A549 (cell line): ENCODE results near the gene ARID1B. TPM values are rescaled to one million over a fixed set of nuclear protein-coding genes. Genes with fewer than 3 reads are reported as not detected.

ENCODE experiments used
- ATAC-seq, 2 experiments: fragments of 200-7000 bp in 1 of 2; fragments of >200 bp in 1 of 2; cut with Nextera tagmentation in 1 of 2; cut with Tn5 transposase in 1 of 2; 3 replicates each; pipeline versions ENCODE4 v1.8.0 to v1.9.1; 2018 to 2020; ENCODE audit warnings: mild to moderate bottlenecking in 1 of 2, moderate library complexity in 1 of 2
- CTCF ChIA-PET: fragments of 300-600 bp; sonication (Branson Sonifier 250); formaldehyde crosslinking; extraction: SDS; loops from one replicate; lab custom pipeline; 2021; ENCODE audit warnings: antibody characterized with exemption, inconsistent platforms; lab: Yijun Ruan, JAX
- POLR2A ChIA-PET: fragments of 350-600 bp; formaldehyde crosslinking; extraction: SDS; loops from one replicate; lab custom pipeline; 2021; ENCODE audit warnings: antibody characterized with exemption, inconsistent platforms; lab: Yijun Ruan, JAX
- DNase-seq, 2 experiments: peaks; one replicate each; pipeline versions ENCODE4 v3.0.0 to v3.0.0-alpha.2; 2011 to 2016; ENCODE audit warnings: low read depth in 1 of 2, low spot score in 1 of 2
- FAIRE-seq: peaks from 2 replicates; lab custom pipeline; 2011; peaks lifted over from hg19 to GRCh38; lab: Jason Lieb, UNC
- H3K27ac ChIP-seq, 2 experiments: fragments of >200 bp; sonication (Bioruptor Twin); formaldehyde crosslinking; 3 replicates each; pipeline ENCODE4 v1.5.1; 2016 to 2017
- H3K4me1 ChIP-seq: fragments of >200 bp; sonication (Bioruptor Twin); formaldehyde crosslinking; 3 replicates; pipeline ENCODE4 v1.6.1; 2016
- H3K4me2 ChIP-seq: fragments of >200 bp; sonication (Bioruptor Twin); formaldehyde crosslinking; 3 replicates; pipeline ENCODE4 v1.6.1; 2016
- H3K4me3 ChIP-seq: fragments of >200 bp; sonication (Bioruptor Twin); formaldehyde crosslinking; 3 replicates; pipeline ENCODE4 v1.5.1; 2016
- H3K9me3 ChIP-seq: fragments of >200 bp; sonication (Bioruptor Twin); formaldehyde crosslinking; 3 replicates; pipeline ENCODE4 v1.6.1; 2016
- CBX2 ChIP-seq: fragments of 200-600 bp; sonication (generic); IDR thresholded peaks from 2 replicates; pipeline ENCODE4 v1.6.1; 2016; ENCODE audit warnings: low read depth, mild to moderate bottlenecking, borderline replicate concordance
- CBX8 ChIP-seq: fragments of 200-600 bp; sonication (generic); IDR thresholded peaks from 2 replicates; pipeline ENCODE4 v1.6.1; 2016
- CEBPB ChIP-seq, 2 experiments: fragments of >200 bp in 1 of 2; sonication (Bioruptor Twin) in 1 of 2; formaldehyde crosslinking in 1 of 2; IDR thresholded peaks; 2 replicates each; pipeline ENCODE4 v1.6.1; 2012 to 2016
- CHD2 ChIP-seq: fragments of 150-350 bp; IDR thresholded peaks from 2 replicates; pipeline ENCODE4 v1.6.1; 2014; ENCODE audit warnings: low read length; ENCODE audit not compliant: partially characterized antibody
- CTCF ChIP-seq: fragments of >200 bp; sonication (Bioruptor Twin); formaldehyde crosslinking; IDR thresholded peaks from 3 replicates; pipeline ENCODE4 v1.5.1; 2016
- E2F6 ChIP-seq: IDR thresholded peaks from 2 replicates; pipeline ENCODE4 v1.6.1; 2012; ENCODE audit warnings: low read depth, borderline replicate concordance
- EP300 ChIP-seq, 2 experiments: fragments of >200 bp; sonication (Bioruptor Twin); formaldehyde crosslinking; IDR thresholded peaks; 2 replicates in 1 of 2; 3 replicates in 1 of 2; pipeline ENCODE4 v1.6.1; 2016 to 2017
- ESRRA ChIP-seq: fragments of 150-350 bp; IDR thresholded peaks from 2 replicates; pipeline ENCODE4 v1.6.1; 2014; ENCODE audit warnings: mild to moderate bottlenecking, low read length, borderline replicate concordance
- FOSB ChIP-seq: fragments of 250-450 bp; sonication (Bioruptor Pico); IDR thresholded peaks from 2 replicates; pipeline ENCODE4 v1.5.0; 2020; ENCODE audit warnings: mild to moderate bottlenecking, moderate library complexity
- FOSL2 ChIP-seq, 2 experiments: fragments of 450-650 bp in 1 of 2; fragments of >200 bp in 1 of 2; sonication (Bioruptor Twin) in 1 of 2; formaldehyde crosslinking; IDR thresholded peaks; 2 replicates each; pipeline versions ENCODE4 v1.5.0 to v1.6.1; 2016 to 2020; ENCODE audit warnings: mild to moderate bottlenecking in 1 of 2, moderate library complexity in 1 of 2
- HEYL ChIP-seq: fragments of 250-450 bp; sonication (Bioruptor Pico); IDR thresholded peaks from 2 replicates; pipeline ENCODE4 v1.8.0; 2021; ENCODE audit warnings: mild to moderate bottlenecking, moderate library complexity
- HOXA7 ChIP-seq: fragments of 250-450 bp; sonication (Bioruptor Pico); IDR thresholded peaks from 2 replicates; pipeline ENCODE4 v1.5.0; 2020; ENCODE audit warnings: mild to moderate bottlenecking, moderate library complexity
- HOXB5 ChIP-seq: fragments of 250-450 bp; sonication (Bioruptor Pico); IDR thresholded peaks from 2 replicates; pipeline ENCODE4 v1.5.0; 2020; ENCODE audit warnings: mild to moderate bottlenecking, moderate library complexity
- KDM1A ChIP-seq: fragments of 200-600 bp; sonication (generic); IDR thresholded peaks from 2 replicates; pipeline ENCODE4 v1.6.1; 2016; ENCODE audit warnings: low read depth, mild to moderate bottlenecking
- NR3C1 ChIP-seq: fragments of >200 bp; sonication (Bioruptor Twin); formaldehyde crosslinking; IDR thresholded peaks from 3 replicates; pipeline ENCODE4 v1.6.1; 2017
- PHF8 ChIP-seq: fragments of 200-600 bp; sonication (generic); IDR thresholded peaks from 2 replicates; pipeline ENCODE4 v1.6.1; 2016; ENCODE audit warnings: low read depth, mild to moderate bottlenecking, antibody characterized with exemption, moderate library complexity, borderline replicate concordance
- POLR2A ChIP-seq: IDR thresholded peaks from 2 replicates; pipeline ENCODE4 v1.6.1; 2012; ENCODE audit warnings: mild to moderate bottlenecking, low read length
- SREBF2 ChIP-seq: fragments of 450-650 bp; IDR thresholded peaks from 2 replicates; pipeline ENCODE4 v1.6.1; 2014; ENCODE audit warnings: mild to moderate bottlenecking, moderate library complexity
- ZSCAN20 ChIP-seq: fragments of 250-450 bp; sonication (Bioruptor Pico); IDR thresholded peaks from 2 replicates; pipeline ENCODE4 v1.8.0; 2022; ENCODE audit warnings: mild to moderate bottlenecking, moderate library complexity
- WGBS: methylation state at CpG from one replicate; pipeline ENCODE4 v1.1.6; 2017; ENCODE audit errors: missing lambda C conversion rate; 5-methylcytosine and 5-hydroxymethylcytosine counted together
- polyA plus RNA-seq, 4 experiments: library from polyadenylated mRNA; depleted of rRNA in 3 of 4; stranded (reverse); fragments of >200 nt; fragmentation: RNase III in 1 of 4; extraction: RNeasy Plus Mini Kit Qiagen cat#74134 plus additional on column Dnase treatment in 1 of 4; gene quantifications; 2 replicates in 3 of 4; 3 replicates in 1 of 4; pipeline ENCODE4 v1.2.3, GENCODE V29; 2011 to 2017
- TF ChIP-seq, protein P1 (sequence below): fragments of 450-650 bp; IDR thresholded peaks from 2 replicates; pipeline ENCODE4 v1.6.1; 2014; ENCODE audit warnings: antibody characterized with exemption
- TF ChIP-seq, protein P2 (sequence below): IDR thresholded peaks from 2 replicates; pipeline ENCODE4 v1.6.1; 2012

Gene ARID1B
- polyA plus RNA-seq, 2 of the 4 experiments (the other 2 are of a cell fraction): 13.5 to 16.3 TPM

GRCh38 chr6:157019115-157019641, 242.0 kb downstream of the ARID1B start:
- Histone ChIP-seq H3K27ac (no peak overlapping the region), H3K9me3 (no peaks in the 10 kb centered on the region), H3K4me3 (no peak overlapping the region), H3K4me1 (peaks cover 17% of the 10 kb centered on the region; the same call in 2 of the 3 replicates), H3K4me2 (no peak overlapping the region)
- FAIRE-seq (no peak), ATAC-seq (no peak), DNase-seq (peak in 1 of 2 experiments; percentile 23)
- ChIA-PET POLR2A (no interaction called here), CTCF (no interaction called here)
- WGBS: 91% methylated on average over 2 of the region's 2 CpGs
- no peak for TF ChIP-seq KDM1A
- TF ChIP-seq, protein P1, sequence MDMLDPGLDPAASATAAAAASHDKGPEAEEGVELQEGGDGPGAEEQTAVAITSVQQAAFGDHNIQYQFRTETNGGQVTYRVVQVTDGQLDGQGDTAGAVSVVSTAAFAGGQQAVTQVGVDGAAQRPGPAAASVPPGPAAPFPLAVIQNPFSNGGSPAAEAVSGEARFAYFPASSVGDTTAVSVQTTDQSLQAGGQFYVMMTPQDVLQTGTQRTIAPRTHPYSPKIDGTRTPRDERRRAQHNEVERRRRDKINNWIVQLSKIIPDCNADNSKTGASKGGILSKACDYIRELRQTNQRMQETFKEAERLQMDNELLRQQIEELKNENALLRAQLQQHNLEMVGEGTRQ: no peak
- TF ChIP-seq CTCF: no peak
- TF ChIP-seq PHF8: no peak
- no peak for TF ChIP-seq NR3C1
- no peak for TF ChIP-seq E2F6
- TF ChIP-seq FOSL2 (IDR thresholded peaks at IDR 0.05): no peak
- TF ChIP-seq FOSL2 (CRISPR knock-in tag; IDR thresholded peaks at IDR 0.05): no peak
- no peak for TF ChIP-seq ZSCAN20
- no peak for TF ChIP-seq EP300 (IDR thresholded peaks at IDR 0.05)

GRCh38 chr6:157019733-157020132, 242.6 kb downstream of the ARID1B start:
- ATAC-seq: no peak
- no peak for TF ChIP-seq FOSB (CRISPR knock-in tag)
- no peak for TF ChIP-seq ESRRA
- no peak for TF ChIP-seq HEYL
- TF ChIP-seq HOXA7 (CRISPR knock-in tag): no peak
- TF ChIP-seq POLR2A: no peak
- TF ChIP-seq HOXB5 (CRISPR knock-in tag): no peak
- no peak for TF ChIP-seq CBX2
- no peak for TF ChIP-seq CHD2
- TF ChIP-seq CEBPB (IDR thresholded peaks at IDR 0.05): no peak
- no peak for TF ChIP-seq SREBF2
- TF ChIP-seq, protein P2, sequence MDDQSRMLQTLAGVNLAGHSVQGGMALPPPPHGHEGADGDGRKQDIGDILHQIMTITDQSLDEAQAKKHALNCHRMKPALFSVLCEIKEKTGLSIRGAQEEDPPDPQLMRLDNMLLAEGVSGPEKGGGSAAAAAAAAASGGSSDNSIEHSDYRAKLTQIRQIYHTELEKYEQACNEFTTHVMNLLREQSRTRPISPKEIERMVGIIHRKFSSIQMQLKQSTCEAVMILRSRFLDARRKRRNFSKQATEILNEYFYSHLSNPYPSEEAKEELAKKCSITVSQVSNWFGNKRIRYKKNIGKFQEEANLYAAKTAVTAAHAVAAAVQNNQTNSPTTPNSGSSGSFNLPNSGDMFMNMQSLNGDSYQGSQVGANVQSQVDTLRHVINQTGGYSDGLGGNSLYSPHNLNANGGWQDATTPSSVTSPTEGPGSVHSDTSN: no peak
- TF ChIP-seq CBX8: no peak
- TF ChIP-seq FOSL2 (IDR thresholded peaks at IDR 0.05): no peak
- TF ChIP-seq FOSL2 (CRISPR knock-in tag; IDR thresholded peaks at IDR 0.05): no peak
- no peak overlapping the region for H3K4me2 ChIP-seq
- no peak for DNase-seq
- H3K4me3 ChIP-seq: no peak overlapping the region
- 91% methylated on average over 7 of the region's 7 CpGs for WGBS
- ChIA-PET CTCF (no interaction called here), POLR2A (no interaction called here)
- H3K9me3 ChIP-seq: no peaks in the 10 kb centered on the region
- H3K27ac ChIP-seq: no peak overlapping the region
- H3K4me1 ChIP-seq: peaks cover 16% of the 10 kb centered on the region; the same call in 2 of the 3 replicates
- FAIRE-seq: no peak
